Upper lobe of right lung (tissue), 1 donor: ENCODE data around the gene EVA1C. TPM values are rescaled to one million over a fixed set of nuclear protein-coding genes. Genes with fewer than 3 reads are reported as not detected.
"Not testable (repeated sequence)": the region's sequence is repeated elsewhere in the genome, so short reads cannot be mapped to it uniquely, and the experiment has no call there.

ENCODE experiments used
- ATAC-seq: fragments of 200-7000 bp; cut with Tn5 transposase; one replicate; pipeline ENCODE4 v1.9.1; 2020; ENCODE audit warnings: mild to moderate bottlenecking, moderate library complexity
- DNase-seq: peaks from one replicate; pipeline ENCODE4 v3.0.0-alpha.2; 2020
- H3K27ac ChIP-seq: fragments of 200-600 bp; one replicate; pipeline ENCODE4 v1.8.0; 2022
- H3K27me3 ChIP-seq: fragments of 200-600 bp; one replicate; pipeline ENCODE4 v1.8.0; 2022; ENCODE audit warnings: mild to moderate bottlenecking
- H3K36me3 ChIP-seq: fragments of 200-600 bp; one replicate; pipeline ENCODE4 v1.8.0; 2022
- H3K4me1 ChIP-seq: fragments of 200-600 bp; one replicate; pipeline ENCODE4 v1.8.0; 2022
- H3K4me3 ChIP-seq: fragments of 200-600 bp; one replicate; pipeline ENCODE4 v1.8.0; 2022; ENCODE audit warnings: mild to moderate bottlenecking
- H3K9me3 ChIP-seq: fragments of 200-600 bp; one replicate; pipeline ENCODE4 v1.8.0; 2022
- CTCF ChIP-seq: fragments of 200-600 bp; IDR thresholded peaks from one replicate; pipeline ENCODE4 v1.8.0; 2022; ENCODE audit warnings: antibody characterized with exemption
- intact Hi-C: fragments of 100-400 bp; cut with DNase I; formaldehyde crosslinking; loops from one replicate; pipeline ENCODE4 v1.11.0; 2022
- total RNA-seq: library from RNA; stranded (reverse); fragmentation: NEBNext Ultra II Directional; extraction: Animal tissue kit (Norgen Biotek cat#: 25700); gene quantifications from one replicate; pipeline ENCODE4 v1.2.1, GENCODE V29; 2021
- donor health status: DM: no; HTN: yes; CAD: no; lungs with severe emphysema.

EVA1C gene
- total RNA-seq, 1 donor from 2014 or later, result 55.4 TPM

GRCh38 chr21:32549886-32550285 lies 137.4 kb downstream of the EVA1C start:
- TF ChIP-seq CTCF, result no peak
- no peak overlapping the region for H3K27ac ChIP-seq
- no peak overlapping the region for H3K4me3 ChIP-seq
- H3K4me1 ChIP-seq, result no peaks in the 10 kb centered on the region
- ATAC-seq, result no peak
- no peaks in the 10 kb centered on the region for H3K36me3 ChIP-seq
- no peaks in the 10 kb centered on the region for H3K9me3 ChIP-seq
- H3K27me3 ChIP-seq, result no peaks in the 10 kb centered on the region
- intact Hi-C loops, result no loop called here
- no peak for DNase-seq

GRCh38 chr21:32554832-32555638 lies 142.5 kb downstream of the EVA1C start:
- intact Hi-C loops, result no loop called here
- no peaks in the 10 kb centered on the region for H3K27me3 ChIP-seq
- no peak for ATAC-seq
- DNase-seq, result no peak
- H3K27ac ChIP-seq, result no peak overlapping the region
- no peak for TF ChIP-seq CTCF
- H3K9me3 ChIP-seq, result no peaks in the 10 kb centered on the region
- no peaks in the 10 kb centered on the region for H3K36me3 ChIP-seq
- no peaks in the 10 kb centered on the region for H3K4me1 ChIP-seq
- H3K4me3 ChIP-seq, result no peak overlapping the region

GRCh38 chr21:32558106-32558505 lies 145.6 kb downstream of the EVA1C start:
- Histone ChIP-seq H3K27me3 (no peaks in the 10 kb centered on the region), H3K4me3 (no peak overlapping the region)
- intact Hi-C loops, result no loop called here

GRCh38 chr21:32559006-32559610 lies 146.6 kb downstream of the EVA1C start:
- no peaks in the 10 kb centered on the region for H3K9me3 ChIP-seq
- H3K4me3 ChIP-seq, result no peak overlapping the region
- intact Hi-C loops, result no loop called here
- DNase-seq (no peak), ATAC-seq (no peak)
- TF ChIP-seq CTCF, result no peak
- H3K27me3 ChIP-seq, result no peaks in the 10 kb centered on the region
- no peak overlapping the region for H3K27ac ChIP-seq
- no peaks in the 10 kb centered on the region for H3K36me3 ChIP-seq
- H3K4me1 ChIP-seq, result no peaks in the 10 kb centered on the region

More at GRCh38 chr21:32558106-32558505, 145.6 kb downstream of the EVA1C start:
- H3K9me3 ChIP-seq, result no peaks in the 10 kb centered on the region
- no peak for ATAC-seq
- no peak overlapping the region for H3K27ac ChIP-seq
- no peaks in the 10 kb centered on the region for H3K36me3 ChIP-seq
- no peak for DNase-seq
- no peak for TF ChIP-seq CTCF
- H3K4me1 ChIP-seq, result no peaks in the 10 kb centered on the region

GRCh38 chr21:32560896-32561295 lies 148.4 kb downstream of the EVA1C start:
- Histone ChIP-seq H3K4me1 (no peaks in the 10 kb centered on the region), H3K9me3 (no peaks in the 10 kb centered on the region), H3K27ac (no peak overlapping the region), H3K27me3 (no peaks in the 10 kb centered on the region), H3K4me3 (no peak overlapping the region), H3K36me3 (no peaks in the 10 kb centered on the region)
- ATAC-seq (no peak), DNase-seq (no peak)
- no peak for TF ChIP-seq CTCF
- intact Hi-C loops, result no loop called here

- H3K9me3 ChIP-seq, H3K27ac ChIP-seq, H3K27me3 ChIP-seq, ATAC-seq, H3K36me3 ChIP-seq, H3K4me1 ChIP-seq, DNase-seq, H3K4me3 ChIP-seq, intact Hi-C loops: not testable (repeated sequence)
Observed at GRCh38 chr21:32561476-32561875, 149.0 kb downstream of the EVA1C start.
